CD1c-positive myeloid dendritic cell (primary cell): ENCODE measurements around the gene NEU4.
A peak's percentile ranks its signal among the peaks of the same experiment; 100 is the strongest.

Experiments
- DNase-seq: peaks from one replicate; pipeline ENCODE4 v3.0.0-alpha.2; 2016; ENCODE audit errors: extremely low spot score

Gene NEU4

DNA sequence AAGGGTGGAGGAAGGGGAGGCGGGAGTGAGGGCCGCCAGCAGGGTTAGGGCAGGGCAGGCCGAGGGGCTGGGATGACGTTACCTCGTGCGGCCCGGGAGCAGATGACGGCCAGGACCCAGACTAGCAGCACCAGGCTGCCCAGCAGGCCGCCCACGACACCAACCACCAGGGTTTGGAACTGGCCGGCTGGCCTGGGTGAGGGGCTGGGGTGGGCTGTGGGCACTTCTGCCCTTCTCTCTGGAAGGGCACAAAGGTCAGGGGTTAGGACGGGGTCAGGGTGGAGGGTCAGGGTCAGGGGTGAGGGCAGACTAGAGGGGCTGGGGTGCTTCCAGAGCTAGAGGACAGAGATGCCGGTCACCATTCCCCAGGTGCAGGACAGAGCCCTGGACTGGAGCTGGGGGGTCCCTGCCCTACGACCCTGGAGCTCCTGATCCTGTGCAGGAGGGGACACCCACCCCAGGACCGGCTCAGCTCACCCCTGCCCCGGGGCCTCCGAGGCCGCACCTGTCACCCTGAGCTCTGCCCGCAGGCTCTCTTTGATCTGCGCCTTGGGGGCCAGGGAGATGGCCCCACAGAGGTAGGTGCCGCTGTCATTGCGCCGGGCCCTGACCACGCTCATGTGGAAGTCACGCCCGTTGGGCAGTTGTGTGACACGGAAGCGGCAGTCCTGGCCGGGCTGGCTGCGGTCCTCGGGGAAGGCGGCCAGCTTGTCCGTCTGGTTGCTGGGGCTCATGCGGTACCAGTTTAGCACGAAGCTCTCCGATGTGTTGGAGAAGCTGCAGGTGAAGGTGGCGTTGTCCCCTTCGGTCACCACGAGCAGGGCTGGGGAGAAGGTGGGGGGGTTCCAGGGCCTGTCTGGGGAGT lies 43.4 kb downstream of the NEU4 start:
- DNase-seq = no peak

DNA sequence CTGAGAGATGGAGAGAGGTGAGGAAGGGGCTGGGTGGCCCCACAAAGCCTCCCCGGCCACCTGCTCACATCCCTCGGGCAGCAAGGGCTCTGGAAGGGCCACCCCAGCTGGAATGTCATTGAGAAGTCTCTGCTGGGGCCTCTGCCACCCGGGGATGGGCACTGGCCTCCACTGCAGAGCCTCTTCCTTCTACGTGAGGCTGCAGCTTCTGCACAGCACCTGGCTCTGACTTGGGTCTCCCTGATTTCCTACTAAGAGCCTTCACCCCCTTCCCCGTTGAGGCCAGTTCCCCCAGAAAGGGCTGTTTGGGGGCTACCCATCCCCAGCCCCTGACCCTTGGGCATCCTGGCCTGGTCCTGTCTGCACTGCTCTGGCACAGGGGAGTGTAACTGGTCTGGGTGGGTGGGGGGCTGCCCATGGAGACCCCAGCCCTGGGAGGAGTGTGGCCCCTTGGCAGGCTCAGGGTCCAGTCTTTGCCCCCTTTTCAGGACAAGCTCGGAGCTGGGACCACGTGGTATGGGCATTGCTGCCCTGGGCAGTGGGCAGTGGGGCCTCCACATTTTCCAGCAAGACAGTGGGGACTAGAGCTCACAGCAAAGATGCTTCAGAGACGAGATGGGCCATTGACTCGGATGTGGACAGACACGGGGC lies 44.1 kb downstream of the NEU4 start:
- no peak for DNase-seq

DNA sequence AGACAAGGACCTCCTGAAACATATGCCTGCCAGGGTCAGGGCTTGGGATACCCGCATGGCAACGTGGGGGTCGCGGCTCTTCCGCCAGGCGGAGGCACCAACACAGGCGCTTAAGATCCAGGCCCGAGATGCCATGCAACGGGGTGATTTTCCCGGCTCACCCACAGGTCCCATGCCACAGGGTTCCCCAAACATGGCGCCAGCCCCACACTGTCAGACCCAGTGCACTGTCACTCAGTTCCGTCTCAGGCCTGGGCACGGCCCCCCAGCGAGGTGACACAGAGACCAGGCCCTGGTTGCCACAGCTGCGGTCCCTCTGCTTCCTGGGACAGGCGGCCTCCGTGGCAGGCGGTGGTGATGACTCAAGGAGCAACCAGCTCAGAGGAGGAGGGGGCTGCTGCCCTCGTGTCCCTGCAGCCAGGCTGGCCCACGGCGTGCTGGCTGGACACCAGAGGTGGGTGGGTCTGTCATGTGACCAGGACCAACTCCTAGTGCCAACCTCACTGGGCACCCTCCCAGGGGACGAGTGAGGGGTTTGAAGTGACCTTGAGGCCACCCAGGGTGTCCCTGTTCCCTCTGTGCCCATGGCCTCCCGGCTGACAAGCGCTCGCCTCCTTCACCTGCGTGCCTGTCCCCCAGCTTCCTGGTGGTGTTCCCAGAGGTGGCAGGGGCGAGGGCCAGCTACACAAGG lies 44.8 kb downstream of the NEU4 start:
- DNase-seq = peak; percentile 63

DNA sequence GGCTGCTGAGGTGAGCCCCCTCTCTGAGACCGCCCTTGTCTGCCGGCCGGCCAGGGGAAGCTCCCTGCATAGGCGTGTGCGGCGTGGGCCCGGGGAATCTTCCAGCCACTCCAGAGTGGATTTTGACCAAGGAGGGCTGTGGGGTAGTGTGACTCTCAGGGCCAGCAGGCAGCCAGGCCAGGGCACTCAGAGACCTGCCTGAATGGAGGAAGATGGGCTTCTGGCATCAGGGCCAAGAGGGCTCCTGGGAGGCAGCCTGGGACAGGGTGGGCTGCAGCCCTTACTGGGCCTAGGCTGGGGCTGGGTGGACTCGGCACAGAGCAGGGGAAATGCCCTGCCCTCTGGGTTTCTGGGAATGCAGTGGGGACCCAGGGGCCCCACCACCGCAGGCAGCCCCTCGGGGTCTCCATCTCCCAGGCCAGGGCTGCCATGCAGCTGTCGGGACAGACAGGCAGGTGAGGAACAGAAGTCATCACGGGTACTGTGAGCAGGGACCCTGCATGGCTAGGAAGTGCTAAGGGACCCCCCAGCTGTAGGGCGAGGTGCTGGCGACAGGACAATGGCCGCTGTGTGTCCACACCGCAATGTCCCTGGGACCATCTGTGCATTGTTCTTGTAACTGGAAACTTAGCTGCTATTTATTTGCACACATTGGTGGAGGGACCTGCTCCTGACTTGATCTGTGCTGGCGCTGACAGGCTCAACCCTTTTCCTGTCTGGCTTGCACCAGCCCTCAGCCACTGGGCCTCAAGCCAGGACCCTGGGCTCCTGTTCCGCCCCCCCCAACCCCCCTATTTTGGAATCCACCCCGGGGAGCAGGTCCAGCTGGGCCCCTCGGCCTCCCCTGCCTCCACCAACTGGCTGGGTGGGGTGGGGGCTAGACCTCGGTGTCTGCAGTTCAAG lies 45.6 kb downstream of the NEU4 start:
- no peak for DNase-seq

DNA sequence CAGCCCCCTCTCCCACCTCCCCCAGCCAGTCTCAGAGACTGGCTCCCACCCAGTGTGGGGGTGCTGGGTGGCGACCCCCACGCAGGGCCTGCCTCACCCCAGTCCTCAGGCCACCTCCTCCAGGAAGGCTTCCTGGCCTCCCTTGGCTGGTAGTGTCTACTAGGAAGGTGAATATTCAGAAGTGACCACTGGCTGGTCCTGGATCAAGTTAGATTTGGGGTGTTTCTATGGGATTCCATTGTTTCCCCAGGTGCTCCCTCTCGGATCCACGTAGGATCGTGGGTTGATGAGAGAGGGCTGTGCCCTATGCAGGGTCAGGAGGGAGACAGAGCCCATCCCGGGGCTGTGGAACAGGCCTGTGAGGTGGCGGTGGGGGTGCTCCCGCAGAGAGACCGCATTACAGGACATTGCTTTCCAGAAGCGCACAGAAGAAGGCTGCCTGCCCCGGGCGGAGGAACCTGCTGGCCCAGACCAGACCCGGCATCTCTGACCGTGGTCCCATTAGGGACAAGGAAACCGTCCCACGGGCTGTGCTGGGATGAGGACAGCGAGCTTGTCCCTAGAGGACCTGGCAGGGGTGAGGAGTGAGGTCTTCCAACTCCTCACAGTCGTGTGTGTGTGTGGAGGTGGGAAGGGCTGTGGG lies 46.4 kb downstream of the NEU4 start:
- DNase-seq = no peak

DNA sequence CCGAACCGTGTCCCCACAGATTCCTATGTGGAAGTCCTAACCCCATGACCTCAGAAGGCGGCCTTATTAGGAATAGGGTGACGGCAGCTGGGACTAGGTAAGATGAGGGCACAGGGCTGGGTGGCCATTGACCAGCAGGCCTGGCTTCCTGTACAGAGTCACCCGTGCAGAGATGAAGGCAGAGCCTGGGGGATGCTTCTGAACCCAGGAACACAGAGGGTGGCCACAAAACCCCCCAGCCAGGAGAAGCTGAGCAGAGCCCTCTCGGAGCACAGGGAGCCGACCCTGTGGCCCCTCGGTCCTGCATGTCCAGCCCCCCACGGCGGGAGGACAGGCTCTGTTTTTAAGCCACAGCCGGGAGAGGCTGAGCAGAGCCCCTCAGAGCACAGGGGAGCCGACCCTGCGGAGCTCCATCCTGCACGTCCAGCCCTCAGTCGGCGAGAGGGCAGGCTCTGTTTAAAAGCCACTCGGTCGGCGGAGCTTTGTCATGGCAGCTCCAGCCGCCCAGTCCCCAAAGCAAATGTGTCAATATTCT lies 47.0 kb downstream of the NEU4 start:
- DNase-seq = no peak

DNA sequence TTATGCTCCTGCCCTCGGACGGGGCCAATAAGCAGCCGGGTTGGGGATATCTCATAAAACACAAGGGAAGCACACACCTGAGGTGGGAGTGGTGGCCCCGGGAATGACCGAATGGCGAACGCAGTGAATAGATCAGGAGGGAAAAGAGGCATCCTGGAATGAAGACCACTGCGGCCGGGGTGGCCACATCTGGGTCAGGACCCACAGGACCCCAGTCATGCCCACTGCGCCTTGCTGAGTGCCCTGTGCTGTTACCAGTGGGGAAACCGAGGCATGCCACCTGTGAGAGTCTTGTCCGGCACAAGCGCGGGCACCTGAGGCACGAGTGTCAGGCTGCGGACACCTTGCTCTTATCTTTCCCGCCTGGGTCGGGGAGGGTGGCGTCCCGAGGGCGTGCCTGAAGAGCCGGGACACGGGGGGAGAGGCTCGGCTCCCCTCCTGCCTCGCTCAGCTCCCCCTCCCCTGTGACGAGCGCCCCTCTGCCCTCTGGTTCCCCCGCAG lies 48.1 kb downstream of the NEU4 start:
- no peak for DNase-seq

DNA sequence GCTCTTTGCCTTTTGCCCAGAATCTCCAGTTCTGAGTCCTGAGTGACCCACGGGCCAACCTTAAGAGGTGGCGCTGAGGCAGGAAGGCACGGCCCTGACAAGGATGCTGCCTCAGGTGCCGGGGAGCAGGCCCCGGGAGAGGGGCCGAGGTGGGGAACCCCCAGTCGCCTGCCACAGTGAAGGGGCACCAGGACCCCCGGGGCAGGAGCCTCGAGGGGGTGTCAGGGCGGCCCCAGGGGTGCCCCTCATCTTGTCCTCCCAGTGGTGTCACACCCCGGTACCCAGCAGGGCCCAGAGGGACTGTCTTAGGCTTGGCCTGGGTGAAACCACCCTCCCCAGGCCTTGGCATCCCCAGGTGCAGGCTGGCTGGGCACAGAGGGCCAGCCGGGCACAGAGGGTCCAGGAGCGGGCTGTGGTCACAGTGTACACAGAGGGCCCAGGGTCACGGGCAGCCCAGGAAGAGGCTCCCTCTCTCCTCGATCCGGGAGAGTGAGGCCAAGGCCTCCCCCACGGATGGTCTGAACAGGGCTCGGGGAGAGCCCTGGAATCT lies 48.7 kb downstream of the NEU4 start:
- no peak for DNase-seq

DNA sequence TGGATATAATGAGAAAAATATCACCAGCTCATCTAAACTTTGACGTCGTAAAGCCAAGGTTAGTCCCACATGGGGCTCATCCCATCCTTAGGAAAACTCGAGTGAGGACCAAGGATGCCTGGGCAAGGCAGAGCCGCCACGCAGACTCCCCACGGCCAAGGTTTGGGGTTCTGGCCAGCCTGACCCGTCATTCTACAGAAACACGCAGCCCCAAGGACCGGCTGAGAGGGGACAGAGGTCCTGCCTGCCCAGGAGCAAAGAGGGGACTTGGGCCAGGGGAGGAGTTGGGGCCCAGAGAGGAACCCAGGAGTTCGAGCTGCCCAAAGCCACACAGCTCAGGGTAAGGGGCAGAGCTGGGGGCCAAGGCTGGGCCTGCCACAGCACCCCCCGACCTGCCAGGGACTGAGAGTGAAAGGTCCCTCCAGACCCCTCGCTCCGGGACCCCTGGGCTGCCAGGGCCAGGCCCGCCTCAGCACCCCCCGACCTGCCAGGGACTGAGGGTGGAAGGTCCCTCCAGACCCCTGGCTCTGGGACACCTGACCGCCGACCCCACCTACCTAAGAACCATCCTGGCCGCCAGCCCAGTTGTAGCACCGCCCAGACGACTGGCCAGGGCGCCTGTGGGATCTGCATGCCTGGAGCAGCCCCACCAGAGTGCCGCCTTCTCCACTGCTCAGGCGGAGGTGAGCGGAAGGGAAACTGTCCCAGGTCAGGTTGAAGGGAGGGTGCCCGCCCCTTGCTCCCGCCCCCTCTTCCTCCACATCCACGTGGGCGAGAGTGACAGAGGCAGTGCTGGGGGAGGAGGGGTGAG lies 49.4 kb downstream of the NEU4 start, which contains the start of gene PDCD1:
Gene PDCD1 (minus strand): TSS at position 689 of the 811 bp plus-strand sequence. CDS start 56 bp downstream, at position 633.
- DNase-seq = no peak

DNA sequence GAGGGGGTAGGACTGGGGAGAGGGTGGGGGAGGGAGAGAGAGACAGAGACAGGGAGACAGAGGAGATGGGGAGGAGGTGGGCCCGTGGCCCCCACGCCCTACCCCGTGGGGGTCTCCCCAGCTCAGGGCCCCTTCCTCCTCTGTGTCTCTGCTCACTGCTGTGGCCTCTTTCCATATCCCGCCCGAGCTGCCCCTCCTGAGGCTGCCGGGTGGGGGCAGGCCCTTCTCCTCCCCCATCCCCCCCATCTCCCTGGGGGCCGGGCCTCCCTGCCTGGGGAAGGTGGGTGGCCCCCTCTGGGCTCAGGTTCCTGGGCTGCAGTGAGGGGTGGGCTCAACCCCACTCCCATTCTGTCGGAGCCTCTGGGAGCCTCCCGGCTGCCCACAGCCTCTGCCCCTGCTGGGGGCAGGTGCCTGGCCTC lies 50.0 kb downstream of the NEU4 start:
- DNase-seq = no peak

DNA sequence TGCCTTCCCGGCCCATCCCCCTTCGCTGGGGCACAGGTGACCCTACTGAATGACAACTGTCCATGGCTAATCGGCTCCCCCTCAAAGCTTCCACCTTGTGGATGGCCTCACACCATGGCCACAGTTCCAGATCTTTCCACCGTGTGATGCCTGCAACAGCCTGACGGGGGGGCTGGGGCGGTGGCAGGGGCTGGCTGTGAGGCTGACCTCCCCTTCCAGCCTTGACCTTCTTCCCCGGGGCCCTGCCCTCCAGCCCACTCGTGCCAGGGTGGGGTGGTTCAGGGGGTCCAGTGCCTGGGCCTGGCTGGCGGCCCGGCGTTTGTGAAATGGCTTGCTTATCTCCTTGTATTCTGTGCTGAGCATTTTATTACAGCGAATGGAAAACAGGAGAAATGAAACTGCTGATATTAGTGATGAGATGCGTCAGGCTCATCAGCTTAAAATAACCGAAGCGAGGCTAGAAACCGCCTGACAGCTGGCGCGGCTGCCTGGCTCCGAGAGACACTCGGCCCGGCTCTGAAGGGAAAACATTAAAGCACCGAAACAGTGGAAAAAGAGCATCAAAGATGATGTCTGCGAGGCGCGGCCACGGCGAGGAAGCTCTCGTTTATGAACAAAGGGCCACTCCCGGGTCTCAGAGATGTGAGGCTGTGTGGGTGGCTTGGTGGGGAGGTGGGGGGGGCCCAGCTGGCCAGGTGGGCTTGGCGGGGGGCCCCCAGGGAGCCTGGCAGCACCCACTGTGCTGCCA lies 50.6 kb downstream of the NEU4 start:
- peak; percentile 66 for DNase-seq

DNA sequence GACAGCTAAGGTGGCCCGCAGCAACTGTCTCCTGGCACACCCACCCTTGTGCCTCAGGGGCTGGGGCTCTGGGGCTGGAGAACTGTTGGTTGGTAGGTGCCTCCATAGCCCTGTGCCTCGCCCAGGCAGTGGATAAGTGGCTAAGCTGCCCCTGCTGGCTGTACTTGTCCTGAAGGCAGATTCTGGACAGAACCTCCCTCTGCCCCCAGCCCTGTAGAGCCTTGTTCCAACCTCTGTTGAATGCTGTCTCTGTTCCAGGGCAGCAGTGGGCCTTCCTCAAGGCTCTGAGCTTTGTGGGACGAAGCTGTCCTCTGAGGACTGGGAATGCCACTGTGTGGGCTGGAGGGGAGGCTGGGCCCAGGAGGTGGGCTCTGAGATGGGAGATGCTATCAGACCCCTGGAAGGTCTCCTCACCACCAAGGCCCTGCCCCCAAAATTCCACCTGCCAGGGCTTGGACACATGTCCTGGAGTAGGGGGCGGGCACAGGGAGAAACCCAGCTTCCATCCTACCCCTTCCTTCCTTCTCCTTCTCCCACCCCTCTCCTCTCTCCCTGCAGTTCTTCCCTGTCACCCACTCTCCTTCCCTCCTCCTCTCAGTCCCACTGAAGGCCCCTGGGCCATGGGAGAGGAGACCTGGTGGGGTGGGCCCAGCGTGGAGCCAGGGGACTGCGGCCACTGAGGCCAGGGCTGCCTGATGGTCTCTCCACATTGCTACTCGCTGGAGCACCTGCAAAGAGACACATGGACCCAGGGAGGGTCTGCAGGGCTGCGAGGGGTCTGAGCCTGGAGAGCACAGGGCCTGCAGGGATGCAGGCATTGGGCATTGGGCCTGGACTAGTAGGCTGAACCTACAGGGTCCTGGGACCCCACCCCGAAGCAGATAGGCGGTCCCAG lies 51.4 kb downstream of the NEU4 start:
- DNase-seq = no peak

DNA sequence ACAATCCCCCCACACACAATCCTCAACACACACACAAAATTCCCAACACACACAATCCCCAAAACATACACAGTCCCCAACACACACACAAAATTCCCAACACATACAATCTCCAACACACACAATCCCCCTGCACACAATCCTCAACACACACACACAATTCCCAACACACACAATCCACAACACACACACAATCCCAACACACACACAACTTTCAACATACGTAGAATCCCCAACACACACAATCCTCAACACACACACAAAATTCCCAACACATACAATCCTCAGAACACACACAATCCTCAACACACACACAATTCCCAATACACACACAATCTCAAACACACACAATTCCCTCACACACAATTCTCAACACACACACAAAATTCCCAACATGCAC lies 52.3 kb downstream of the NEU4 start:
- DNase-seq = no peak

DNA sequence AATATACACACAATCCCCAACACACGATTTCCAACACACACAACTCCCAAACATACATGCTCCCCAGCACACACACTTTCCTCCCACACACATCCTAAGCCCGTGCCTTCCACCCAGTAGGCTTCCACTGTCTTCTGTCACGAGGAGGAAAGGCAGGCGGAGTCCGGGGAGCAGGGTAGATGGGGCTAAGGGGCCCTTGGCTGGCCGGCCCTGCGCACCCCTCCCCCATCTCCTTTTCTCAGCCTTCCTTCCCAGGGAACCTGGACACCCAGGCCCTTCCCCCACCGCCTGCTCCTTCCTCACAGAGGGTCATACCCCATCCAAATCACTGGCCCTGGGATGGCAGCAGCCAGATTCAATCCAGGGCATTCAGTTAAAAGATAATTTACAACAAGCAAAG lies 53.1 kb downstream of the NEU4 start:
- DNase-seq = no peak

DNA sequence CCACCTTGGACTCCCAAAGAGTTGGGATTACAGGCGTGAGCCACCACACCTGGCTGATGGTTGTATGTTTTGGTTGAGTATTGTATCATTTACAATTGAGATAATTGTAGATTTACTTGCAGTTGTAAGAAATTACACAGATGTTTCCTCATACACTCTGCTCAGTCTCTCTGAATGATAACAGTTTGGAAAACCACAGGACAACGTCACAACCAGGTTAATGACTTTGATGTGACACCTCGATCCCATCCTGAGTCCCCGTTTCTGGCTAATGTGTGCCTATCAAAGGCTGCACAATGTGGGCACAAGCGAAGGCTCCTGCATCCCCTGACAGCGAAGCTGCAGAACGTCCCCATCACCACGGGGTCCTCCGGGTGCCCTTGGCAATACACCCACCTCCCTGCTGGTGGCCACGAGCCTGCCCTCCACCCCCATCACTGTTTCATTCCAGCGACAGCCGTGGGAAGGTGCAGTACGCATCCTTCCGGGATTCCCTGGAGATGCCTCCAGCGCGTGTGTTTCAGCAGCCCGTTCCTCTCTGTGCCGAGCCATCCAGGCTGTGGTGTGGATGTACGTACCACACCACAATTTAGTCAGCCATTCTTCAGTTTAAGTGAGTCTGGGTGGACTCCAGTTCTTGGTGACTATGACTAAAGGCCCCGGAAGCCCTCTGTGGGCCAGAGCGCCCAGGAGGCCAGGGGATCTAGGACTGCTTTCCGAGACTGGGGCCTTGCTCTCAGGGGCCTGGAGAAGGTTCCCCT lies 54.0 kb downstream of the NEU4 start:
- DNase-seq = no peak

DNA sequence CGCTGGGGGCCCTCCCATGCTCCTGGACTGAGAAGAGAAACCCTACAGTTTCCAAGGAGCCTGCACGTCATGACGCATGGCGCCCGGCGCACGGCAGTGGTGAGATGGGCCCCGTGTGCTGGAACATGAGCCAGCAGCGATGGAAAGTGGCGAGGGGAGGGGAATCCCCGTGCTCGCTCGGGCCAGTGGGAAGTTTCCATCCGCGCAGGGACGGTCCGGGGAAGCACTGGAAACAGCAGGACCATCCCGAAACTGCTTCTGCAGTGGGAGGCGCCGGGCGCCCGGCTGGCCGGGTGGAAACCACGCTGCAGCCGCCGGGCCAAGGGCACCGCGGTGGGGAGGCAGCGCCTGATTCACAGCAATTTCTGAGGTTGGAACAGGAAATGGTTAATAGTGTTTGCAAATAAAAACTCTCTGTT lies 54.6 kb downstream of the NEU4 start:
- DNase-seq = peak; percentile 61
